T-helper 1 cell treated with Interleukin-12 subunit alpha and Interleukin-12 subunit beta and Interleukin-4 antibody, amounts not matched to agents 30 ng/mL and 1 ng/mL, for 36 hours (primary cell): ENCODE measurements around the gene HSD17B14. TPM values are rescaled to one million over a fixed set of nuclear protein-coding genes. Genes with fewer than 3 reads are reported as not detected.

Source experiments
- intact Hi-C: fragments of 100-400 bp; cut with micrococcal nuclease; formaldehyde crosslinking; loops from one replicate; pipeline ENCODE4 v1.15.1; 2024
- total RNA-seq: library from RNA; stranded (reverse); gene quantifications from 2 replicates; pipeline ENCODE4 v1.2.3, GENCODE V29; 2022

The HSD17B14 gene
- total RNA-seq, 1 donor from 2014 or later = 1.3 TPM

DNA sequence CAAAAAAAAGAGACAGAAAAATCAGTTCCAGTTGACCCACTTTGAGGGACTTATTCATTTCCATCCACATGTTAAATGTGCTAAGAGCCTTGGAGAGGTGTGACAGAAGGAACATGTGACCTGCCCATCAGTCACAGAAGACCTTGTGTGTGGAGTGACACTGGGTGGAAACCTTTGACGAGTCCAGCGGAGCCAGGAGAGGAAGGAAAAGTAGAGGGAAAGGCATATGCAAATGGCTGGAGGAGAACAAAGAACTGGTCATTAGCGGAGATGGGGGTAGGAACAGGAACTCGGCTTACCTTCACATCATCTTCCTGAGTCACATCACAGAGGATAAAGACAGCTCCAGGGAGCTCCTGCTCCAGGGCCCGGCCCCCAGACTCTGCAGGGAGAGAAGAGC lies 2.3 kb downstream of the HSD17B14 start:
- intact Hi-C loops = loop anchor here (10.0 kb wide), 1 partner anchor 319 kb away; the partner anchor contains the start of gene LMTK3

DNA sequence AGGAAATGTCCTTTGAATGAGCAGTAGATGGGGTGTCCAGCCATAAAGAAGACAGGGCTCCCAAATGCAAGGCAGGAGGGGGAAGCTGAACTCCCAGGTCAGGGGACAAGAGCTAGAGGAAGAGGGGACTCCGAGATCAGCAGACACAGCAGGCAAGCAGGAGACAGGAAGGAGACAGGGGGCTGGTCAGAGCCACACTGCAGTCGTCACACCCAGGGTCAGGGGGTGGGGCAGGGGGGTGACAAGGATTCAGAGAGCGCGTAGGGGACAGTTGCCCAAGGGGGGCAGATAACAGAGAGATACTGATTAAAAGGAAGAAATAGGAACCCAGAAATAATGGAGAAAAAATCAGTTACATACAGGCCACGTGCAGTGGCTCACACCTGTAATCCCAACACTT lies 3.2 kb downstream of the HSD17B14 start:
- intact Hi-C loops = loop anchor here (10.0 kb wide), 1 partner anchor 318 kb away; the partner anchor contains the start of gene LMTK3

DNA sequence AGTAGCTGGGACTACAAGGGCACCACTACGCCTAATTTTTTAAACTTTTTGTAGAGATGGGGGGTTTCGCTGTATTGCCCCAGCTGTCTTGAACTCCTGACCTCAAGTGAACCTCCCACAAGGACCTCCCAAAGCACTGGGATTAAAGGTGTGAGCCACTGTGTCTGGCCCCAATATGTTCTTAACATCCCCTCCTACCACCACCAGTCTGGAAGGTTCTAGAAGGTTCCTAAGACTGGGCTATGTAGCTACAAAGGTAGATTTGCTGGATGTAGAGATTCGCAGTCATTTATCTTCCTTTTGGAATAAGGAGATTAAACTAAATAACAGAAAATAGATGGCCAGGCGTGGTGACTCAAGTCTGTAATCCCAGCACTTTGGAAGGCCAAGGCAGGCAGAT lies 5.3 kb downstream of the HSD17B14 start:
- intact Hi-C loops = loop anchor here (10.0 kb wide), 1 partner anchor 316 kb away; the partner anchor contains the start of gene LMTK3

DNA sequence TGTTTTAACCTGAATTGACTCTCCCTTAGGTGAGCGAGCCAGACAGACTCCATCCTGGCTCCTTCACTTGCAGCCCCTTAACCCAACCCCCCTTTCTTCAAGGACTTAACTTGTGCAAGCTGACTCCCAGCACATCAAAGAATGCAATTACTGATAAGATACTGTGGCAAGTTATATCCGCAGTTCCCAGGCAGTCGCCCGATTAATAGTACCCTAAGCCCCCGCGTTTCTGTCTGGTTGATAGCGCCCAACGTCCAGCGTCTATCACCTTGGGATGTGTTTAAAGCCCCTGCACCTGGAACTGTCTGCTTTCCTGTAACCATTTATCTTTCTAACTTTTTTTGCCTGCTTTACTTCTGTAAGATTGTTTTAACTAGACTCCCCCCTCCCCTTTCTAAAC lies 6.2 kb downstream of the HSD17B14 start:
- intact Hi-C loops = loop anchor here (10.0 kb wide), 1 partner anchor 315 kb away; the partner anchor contains the start of gene LMTK3

DNA sequence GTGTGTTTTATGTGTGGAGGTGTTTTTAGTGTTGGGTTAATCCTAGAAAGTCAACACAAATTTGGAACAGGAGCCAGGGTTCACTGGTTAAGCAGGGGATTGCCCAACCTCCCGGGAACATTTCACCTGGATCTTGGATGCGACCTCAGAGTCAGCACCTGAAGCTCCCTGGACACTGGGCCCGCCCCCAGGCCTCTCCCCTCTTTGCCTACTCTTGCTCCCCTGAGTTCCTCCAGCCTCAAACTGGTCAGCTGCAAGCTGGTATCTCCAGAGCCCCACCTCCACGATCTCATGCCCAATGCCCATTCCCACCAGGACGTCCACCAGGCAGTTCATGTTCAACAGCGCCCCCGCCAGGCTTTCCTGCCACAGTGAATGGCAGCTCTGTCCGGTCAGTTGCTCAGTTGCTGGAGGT lies 9.7 kb downstream of the HSD17B14 start:
- intact Hi-C loops = no loop called here

DNA sequence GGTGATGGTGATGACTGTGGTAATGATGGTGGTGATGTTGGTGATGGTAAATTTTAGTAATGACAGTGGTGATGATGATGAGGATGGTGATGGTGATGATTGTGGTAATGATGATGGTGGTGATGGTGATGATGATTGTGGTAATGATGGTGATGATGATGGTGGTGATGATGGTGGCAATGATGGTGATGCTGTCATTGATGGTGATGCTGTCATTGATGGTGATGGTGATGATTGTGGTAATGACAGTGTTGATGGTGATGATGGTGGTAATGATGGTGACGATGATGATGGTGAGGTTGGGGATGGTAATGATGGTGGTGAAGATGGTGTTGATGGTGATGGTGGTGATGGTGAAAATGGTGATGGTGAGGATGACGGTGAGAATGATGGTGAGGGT lies 13.8 kb downstream of the HSD17B14 start:
- intact Hi-C loops = no loop called here

DNA sequence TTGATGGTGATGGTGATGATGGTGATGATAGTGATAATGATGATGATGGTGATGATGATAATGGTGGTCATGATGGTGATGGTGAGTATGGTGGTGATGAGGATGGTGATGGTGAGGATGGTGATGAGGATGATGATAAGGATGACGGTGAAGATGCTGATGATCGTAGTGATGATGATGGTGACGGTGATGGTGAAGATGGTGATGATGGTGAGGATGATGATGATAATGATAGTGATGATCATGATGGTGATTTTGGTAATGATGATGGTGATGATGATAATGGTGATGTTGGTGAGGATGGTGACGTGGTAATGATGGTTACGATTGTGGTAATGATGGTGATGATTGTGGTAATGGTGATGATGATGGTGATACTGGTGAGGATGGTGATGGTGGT lies 14.7 kb downstream of the HSD17B14 start:
- intact Hi-C loops = no loop called here

DNA sequence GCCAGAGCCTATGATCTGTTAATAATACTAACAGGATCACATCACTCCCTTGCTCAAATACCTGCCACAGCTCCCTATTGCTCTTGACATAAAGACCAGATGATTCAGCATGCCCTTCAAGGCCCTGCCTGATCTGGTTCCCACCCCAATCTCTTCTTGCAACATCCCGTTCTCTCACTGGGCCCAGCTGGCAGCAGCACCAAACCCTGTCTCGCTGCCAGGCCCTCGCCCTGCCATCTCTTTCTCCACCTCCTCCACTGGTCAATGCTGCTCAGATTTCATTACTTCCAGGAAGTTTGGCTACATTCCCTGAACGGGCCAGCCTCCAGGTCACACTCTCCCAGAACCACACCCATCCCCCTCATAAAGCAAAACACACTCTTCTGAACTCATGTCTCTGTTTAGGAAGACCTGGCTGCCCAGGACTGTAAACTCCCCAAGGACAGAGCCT lies 16.9 kb downstream of the HSD17B14 start:
- intact Hi-C loops = no loop called here

DNA sequence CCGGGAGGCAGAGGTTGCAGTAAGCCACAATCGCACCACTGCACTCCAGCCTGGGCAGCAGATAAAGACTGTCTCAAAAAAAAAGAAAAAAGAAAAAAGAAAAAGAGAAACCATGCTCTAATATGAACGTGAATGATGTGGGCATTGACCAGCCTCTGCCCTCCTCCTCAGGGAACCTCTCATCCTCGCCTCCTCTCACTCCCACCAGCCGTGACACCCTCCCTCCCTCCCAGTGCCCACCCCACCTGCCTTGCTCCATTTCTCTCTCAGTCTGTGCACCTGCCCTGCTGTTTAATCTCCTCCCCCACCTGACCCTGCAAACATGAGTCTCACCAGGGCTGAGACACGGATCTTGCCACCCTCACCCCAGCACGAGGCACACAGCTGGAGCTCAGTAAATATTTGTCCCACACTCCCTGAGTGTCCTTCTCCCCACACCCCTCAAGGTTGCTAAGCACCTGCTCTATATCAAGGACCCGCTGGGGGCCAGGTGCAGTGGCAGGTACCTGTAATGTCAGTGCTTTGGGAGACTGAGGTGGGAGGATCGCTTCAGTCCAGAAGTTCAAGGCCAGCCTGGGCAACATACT lies 18.0 kb downstream of the HSD17B14 start:
- intact Hi-C loops = no loop called here

DNA sequence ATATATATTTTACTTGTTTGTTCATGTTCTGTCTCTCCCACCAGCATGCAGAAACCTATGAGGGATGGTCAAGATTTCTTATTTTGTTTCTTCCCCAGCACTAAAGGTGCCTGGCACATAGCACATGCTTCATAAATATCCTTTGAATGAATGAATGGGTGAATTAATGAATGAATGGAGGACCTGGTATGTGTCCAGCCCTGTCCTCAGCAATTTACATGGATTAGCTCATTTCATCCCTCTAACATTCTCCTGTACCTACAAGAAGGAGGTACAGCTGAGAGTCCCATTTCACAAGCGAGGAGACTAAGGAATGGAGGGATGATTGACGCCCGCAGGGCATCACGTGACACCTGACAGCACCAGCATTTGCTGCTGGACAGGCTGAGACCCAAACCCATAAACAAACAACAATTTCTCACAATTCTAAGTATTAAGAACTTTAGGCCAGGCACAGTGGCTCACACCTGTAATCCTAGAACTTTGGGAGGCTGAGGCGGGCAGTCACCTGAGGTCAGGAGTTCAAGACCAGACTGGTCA lies 18.6 kb downstream of the HSD17B14 start:
- intact Hi-C loops = no loop called here

DNA sequence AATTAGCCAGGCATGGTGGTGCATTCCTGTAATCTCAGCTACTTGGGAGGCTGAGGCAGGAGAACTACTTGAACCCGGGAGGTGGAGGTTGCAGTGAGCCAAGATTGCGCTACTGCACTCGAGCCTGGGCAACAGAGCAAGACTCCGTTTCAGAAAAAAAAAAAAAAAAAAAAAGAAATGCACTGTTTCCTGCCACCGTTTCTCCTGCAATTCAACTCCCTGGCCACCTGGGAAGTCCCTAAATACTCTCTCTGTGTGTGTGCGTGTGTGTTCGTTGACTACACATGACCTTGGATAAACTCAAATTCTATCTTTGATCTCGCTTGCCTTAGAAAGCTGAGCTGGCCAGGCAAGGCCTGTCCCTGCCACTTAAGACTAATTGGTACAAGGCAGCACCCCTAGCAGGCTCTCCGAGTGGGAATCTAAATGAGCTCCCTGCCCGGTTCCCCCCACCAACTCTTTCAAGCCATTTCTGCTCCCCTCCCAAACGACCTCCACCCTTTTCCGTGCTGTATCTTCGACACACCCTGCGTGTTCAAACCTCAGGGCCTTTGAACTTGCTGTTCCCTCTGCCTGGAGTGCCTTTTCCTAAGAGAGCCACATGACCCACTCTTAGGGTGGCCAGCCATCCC lies 20.3 kb downstream of the HSD17B14 start:
- intact Hi-C loops = loop anchor here (1.0 kb wide), 2 partner anchors 19 to 21 kb away; no protein-coding TSS in a partner anchor

DNA sequence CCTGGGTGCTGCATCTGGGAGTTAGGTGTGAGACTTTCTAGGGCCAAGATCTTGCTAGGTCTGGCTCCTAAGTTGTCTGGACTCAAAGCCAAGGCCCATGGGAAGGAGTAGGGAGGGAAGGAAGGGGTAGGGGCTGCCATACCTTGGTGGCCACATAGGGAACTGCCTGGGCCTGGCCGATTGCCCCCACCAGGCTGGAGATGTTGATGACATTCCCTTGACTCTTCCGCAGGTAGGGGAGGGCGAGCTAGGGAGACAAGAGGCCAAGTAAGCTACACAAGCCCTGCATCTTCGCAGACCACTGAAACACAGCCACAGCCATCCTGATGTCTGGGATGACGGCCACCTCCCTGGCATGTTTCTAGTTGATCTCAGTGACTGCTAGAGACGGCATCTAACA lies 21.4 kb downstream of the HSD17B14 start:
- intact Hi-C loops = no loop called here

DNA sequence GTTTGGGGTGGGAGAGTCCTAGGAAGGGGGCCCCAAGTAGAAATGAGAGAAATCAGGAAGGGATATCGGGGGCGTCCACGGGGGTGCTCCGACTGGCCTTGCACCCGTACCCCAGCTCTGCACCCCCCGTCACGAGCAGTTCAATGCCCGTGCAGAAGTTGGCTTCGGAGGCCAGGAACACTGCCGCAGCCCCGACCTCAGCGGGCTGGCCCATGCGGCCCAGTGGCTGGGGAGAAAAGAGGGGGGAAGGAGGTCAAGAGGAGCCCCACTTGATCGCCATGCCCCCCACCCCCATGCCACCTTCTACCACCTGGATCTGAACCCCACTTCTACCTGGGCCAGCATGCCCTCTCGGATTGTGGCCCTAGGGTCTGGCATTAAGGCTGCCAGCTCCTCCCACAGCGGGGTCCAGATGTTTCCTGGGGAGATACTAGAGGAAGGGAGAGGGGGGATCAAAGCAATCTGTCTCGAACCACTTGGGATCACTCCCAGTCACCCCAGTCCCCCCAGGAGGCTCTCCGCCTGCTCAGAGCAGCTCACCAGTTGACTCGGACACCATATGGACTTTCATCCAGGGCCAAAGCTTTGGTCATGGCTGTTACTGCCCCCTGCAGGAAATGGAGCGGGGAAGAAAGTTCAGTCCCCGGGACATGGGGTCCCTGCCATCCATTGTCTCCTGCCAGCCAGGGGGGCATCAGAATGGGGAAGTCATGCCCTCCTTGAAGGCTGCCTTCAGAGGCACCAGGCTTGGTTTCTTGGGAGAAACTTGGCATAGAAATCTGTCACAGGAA lies 23.0 kb downstream of the HSD17B14 start:
- intact Hi-C loops = no loop called here

DNA sequence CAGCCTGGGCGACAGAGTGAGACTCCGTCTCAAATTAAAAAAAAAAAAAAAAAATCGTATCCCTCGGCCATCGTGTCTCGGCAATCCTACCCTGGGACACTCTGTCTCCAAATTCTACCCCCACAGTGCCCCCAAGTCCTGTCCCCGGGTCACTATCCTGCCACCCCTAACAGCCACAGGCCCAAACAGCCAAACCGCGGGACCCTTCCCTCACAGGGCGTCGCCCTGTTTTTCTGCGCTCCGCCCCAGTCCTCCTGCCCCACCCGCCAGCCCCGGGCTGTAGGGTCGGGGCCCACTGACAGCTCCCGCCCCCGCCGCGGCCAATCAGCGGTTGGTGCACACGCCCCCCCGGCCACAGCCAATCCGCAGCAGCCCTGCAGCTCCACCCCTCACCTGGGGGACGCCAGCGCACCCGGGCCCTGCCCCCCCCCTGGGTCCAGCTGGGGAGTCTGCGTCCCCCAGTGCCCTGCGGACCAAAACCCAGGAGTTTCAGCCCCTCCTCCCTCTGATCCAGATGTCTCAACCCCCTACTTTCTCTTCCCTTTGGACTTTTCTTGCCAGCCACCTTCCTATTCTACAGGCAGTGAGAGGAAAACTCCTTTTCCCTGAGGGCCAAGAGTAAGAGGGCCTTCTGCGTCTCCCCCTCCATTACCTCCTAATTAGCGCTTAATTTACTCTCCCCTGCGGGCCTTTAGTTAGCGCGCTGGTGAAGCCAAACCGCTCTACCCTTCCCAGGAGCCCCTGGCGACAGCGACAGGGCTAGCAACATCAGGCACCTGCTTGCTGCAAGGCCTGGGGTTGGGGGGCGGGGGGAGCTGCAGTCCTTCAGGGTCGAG lies 24.0 kb downstream of the HSD17B14 start:
- intact Hi-C loops = no loop called here

DNA sequence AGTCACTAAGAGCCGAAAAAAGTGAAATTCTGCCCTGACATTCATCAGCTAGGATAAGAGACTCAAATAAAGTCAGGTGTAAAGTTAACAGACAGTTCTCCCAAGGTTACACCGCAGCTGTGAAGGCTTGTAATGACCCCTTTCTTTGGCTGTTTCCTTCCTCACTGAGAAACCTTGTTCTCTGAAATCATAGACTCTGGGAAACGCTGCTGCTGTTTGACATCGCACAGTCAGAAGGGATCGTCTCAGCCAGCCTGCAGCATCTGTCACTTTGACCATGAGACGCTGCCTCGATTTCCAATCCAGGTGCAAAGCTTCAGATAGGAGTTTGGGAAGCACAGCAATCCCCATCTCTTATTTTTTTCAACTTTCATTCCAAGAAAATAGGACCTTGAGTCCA lies 26.1 kb downstream of the HSD17B14 start:
- intact Hi-C loops = no loop called here

DNA sequence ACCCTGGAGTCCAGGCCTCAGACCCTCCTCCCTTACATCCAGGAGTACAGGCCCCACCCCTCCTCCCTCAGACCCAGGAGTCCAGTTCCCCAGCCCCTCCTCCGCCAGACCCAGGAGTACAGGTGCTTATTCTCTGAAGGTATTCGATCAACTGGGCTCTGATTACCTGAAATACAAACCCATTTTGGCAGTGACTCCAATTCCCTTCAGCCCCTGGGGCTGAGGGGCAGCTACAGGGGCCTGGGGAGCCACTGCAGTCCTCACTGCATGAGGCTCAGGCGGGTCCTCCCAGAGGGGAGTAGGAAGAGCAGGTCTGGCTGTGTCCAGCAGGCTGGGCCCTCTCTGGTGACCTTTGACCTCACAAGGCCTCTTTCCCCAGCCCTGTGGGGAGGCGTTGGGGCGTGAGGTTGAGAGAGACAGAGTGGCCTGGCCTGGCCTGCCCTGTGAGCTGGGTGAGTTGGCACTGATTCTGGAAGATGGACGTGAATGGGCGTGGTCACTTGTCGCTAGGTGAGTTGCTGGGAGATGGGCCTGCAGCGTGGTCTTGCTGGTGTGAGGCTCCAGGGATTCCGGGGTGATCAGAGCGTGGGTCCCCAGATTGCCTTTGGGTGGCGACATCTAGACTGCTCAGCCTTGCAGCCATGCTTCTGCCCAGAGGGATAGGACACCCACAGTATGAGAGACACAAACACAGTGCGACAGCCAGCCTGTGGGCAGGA lies 28.5 kb downstream of the HSD17B14 start:
- intact Hi-C loops = no loop called here

DNA sequence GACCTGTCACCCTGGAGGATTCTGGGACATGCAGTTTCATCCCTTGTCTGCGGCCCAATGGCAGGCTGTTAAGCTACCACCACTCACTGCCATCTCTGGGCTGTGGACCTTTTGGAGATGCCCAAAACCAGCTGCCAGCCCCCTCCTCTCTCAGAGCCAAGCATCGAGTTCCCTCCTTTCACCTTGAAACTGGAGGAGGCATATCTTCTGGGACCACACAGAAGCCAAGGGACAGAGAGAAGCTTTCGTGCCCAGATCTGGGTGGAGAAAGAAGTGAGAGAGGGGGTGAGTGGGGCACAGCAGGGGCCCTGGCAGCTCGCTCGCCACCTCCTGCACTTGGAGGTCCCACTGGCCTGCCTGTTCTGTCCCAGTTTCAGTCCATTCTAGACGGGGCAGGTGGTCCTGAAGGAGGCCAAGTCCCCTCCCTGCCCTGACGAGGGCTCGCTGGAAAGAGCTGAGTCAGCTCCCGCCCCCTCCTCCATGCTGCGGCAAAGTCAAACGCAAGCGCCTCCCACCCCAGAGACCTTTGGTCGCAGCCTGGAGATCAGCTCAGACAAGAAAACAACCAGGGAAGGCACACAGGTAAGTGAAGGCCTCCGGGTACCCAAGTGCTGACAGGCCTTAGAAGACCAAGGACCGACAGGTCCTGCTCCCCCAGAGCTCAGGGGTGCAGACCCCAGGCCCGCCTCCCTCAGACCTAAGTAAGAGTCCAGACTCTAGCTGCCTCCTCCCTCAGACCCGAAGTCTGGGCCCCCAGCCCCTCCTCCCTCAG lies 29.3 kb downstream of the HSD17B14 start:
- intact Hi-C loops = loop anchor here (1.0 kb wide), 1 partner anchor 12 kb away; no protein-coding TSS in a partner anchor

DNA sequence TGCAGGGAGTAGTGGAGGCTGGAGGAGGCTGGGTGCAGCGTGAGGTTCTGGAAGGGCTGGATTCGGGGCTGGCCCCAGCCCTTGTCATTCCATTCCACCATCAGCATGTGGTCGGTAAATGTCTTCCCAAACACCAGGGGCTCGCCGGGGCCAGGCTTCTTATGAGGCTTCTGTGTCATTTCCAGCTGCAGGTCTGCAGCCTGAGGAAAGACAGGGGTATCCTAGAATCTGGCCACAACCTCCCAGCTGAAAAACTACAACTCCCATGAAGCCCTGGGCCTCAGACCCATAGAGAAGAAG lies 29.8 kb downstream of the HSD17B14 start:
- intact Hi-C loops = loop anchor here (1.0 kb wide), 1 partner anchor 11 kb away; no protein-coding TSS in a partner anchor

DNA sequence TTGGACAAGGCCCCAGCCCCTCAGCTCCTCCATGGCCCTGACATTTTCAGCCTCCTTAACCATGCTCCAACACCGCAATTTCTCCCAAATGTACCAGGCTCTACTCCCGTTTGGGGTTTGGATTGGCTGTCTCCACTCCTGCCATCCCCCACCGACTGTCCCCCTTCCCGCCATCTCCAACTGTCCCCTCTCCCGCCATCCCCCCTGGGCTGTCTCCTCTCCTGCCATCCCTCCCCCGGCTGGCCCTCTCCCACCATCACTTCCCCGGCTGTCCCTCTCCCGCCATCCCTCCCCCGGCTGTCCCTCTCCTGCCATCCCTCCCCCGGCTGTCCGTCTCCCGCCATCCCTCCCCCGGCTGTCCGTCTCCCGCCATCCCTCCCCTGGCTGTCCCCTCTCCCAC lies 30.8 kb downstream of the HSD17B14 start:
- intact Hi-C loops = no loop called here

DNA sequence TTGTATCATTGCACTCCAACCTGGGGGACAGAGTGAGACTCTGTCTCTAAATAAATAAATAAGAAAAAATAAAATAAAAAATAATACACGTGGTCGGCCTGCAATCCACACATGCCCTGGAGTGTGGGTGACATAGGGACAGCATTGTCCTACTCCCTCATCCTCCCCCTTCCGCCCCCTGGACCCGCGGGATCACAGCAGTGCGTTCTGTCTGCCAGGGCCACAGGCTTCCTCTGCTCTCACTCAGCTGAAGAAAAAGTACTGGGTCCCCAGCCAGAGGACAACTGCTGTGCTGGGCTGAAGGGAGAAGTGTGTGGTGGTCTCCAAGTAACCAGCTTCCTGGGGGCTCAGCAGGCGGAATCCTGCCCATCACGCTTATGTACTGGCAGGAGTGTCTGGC lies 31.8 kb downstream of the HSD17B14 start:
- intact Hi-C loops = no loop called here
